B cell (primary cell): ENCODE measurements around the gene LMNB1. TPM values are rescaled to one million over a fixed set of nuclear protein-coding genes. Genes with fewer than 3 reads are reported as not detected.

Source experiments
- ATAC-seq: fragments of 200-7000 bp; cut with Tn5 transposase; one replicate; pipeline ENCODE4 v1.10.0; 2021; ENCODE audit warnings: low read depth, mild to moderate bottlenecking, moderate number of reproducible peaks, moderate library complexity
- CTCF ChIA-PET: fragments of 350-600 bp; sonication (Branson Sonifier 250); formaldehyde crosslinking; loops from one replicate; lab custom pipeline; 2021; ENCODE audit warnings: antibody characterized with exemption, inconsistent platforms; lab: Charles Lee
- POLR2A ChIA-PET: fragments of 350-600 bp; sonication (Branson Sonifier 250); formaldehyde crosslinking; loops from one replicate; lab custom pipeline; 2021; ENCODE audit warnings: antibody characterized with exemption; lab: Charles Lee
- DNase-seq: peaks from one replicate; pipeline ENCODE4 v3.0.0; 2013
- H2AFZ ChIP-seq: 2 replicates; pipeline ENCODE4 v1.6.1; 2012; ENCODE audit warnings: mild to moderate bottlenecking, low read depth, low read length; ENCODE audit not compliant: insufficient read depth, poor library complexity, severe bottlenecking
- H3K27ac ChIP-seq, 2 donors: 1 replicate in 1 of 2; 2 replicates in 1 of 2; pipeline ENCODE4 v1.5.1; 2012 to 2013; ENCODE audit warnings: low read length in 2 of 2, mild to moderate bottlenecking in 2 of 2, moderate library complexity in 1 of 2
- H3K27me3 ChIP-seq, 4 experiments: fragments of 200-600 bp in 1 of 4; sonication (generic) in 1 of 4; replicated peaks in 1 of 4; 1 replicate in 2 of 4; 2 replicates in 2 of 4; pipeline versions ENCODE4 v1.6.1 to v1.7.0; 2013 to 2016; ENCODE audit warnings: low read length in 3 of 4, mild to moderate bottlenecking in 2 of 4, mixed read lengths in 1 of 4, moderate library complexity in 1 of 4; ENCODE audit not compliant: insufficient read depth in 4 of 4, control insufficient read depth in 3 of 4; ENCODE audit errors: control extremely low read depth in 1 of 4
- H3K36me3 ChIP-seq, 2 experiments: replicated peaks in 1 of 2; 1 replicate in 1 of 2; 2 replicates in 1 of 2; pipeline versions ENCODE4 v1.6.1 to v1.7.1; 2013; ENCODE audit warnings: low read length in 1 of 2; ENCODE audit not compliant: insufficient read depth in 2 of 2, control insufficient read depth in 1 of 2; ENCODE audit errors: control extremely low read depth in 1 of 2, extremely low read depth in 1 of 2
- H3K4me1 ChIP-seq, 2 donors: fragments of 200-600 bp in 1 of 2; sonication (generic) in 1 of 2; 1 replicate in 1 of 2; 2 replicates in 1 of 2; pipeline versions ENCODE4 v1.5.1 to v1.6.1; 2013 to 2017; ENCODE audit warnings: low read length in 2 of 2; ENCODE audit not compliant: control insufficient read depth in 2 of 2, insufficient read depth in 2 of 2
- H3K4me2 ChIP-seq: replicated peaks from 2 replicates; pipeline ENCODE3; 2012; ENCODE audit warnings: mild to moderate bottlenecking, low read depth, low read length; ENCODE audit not compliant: poor library complexity, severe bottlenecking
- H3K4me3 ChIP-seq, 5 experiments: fragments of 200-600 bp in 1 of 5; sonication (generic) in 1 of 5; 1 replicate in 3 of 5; 2 replicates in 2 of 5; pipeline versions ENCODE4 v1.5.1 to v1.7.0; 2011 to 2016; ENCODE audit warnings: low read length in 4 of 5, mild to moderate bottlenecking in 4 of 5, low read depth in 2 of 5, control low read depth in 1 of 5, moderate library complexity in 1 of 5; ENCODE audit not compliant: insufficient read depth in 1 of 5; ENCODE audit errors: control extremely low read depth in 1 of 5, extremely low read depth in 1 of 5
- H3K79me2 ChIP-seq: fragments of 200-600 bp; sonication (generic); one replicate; pipeline ENCODE4 v1.6.0; 2016; ENCODE audit warnings: low read length; ENCODE audit not compliant: control insufficient read depth, insufficient read depth
- H3K9ac ChIP-seq: fragments of 200-600 bp; sonication (generic); 2 replicates; pipeline ENCODE4 v1.6.1; 2017; ENCODE audit warnings: mild to moderate bottlenecking, low read length, moderate library complexity
- H3K9me3 ChIP-seq, 3 donors: one replicate each; pipeline versions ENCODE4 v1.6.1 to v1.7.1; 2013; ENCODE audit warnings: low read length in 2 of 3; ENCODE audit not compliant: control insufficient read depth in 2 of 3, insufficient read depth in 1 of 3; ENCODE audit errors: control extremely low read depth in 1 of 3
- H4K20me1 ChIP-seq: 2 replicates; pipeline ENCODE4 v1.6.0; 2012; ENCODE audit warnings: mild to moderate bottlenecking, low read length; ENCODE audit not compliant: insufficient read depth, control insufficient read depth, poor library complexity, severe bottlenecking
- H3K27ac Mint-ChIP-seq: one replicate; pipeline ENCODE4 v1.8.0; 2021; ENCODE audit warnings: mixed read lengths
- H3K27me3 Mint-ChIP-seq: one replicate; pipeline ENCODE4 v1.8.0; 2021; ENCODE audit warnings: mixed read lengths
- H3K4me1 Mint-ChIP-seq: one replicate; pipeline ENCODE4 v1.8.0; 2021; ENCODE audit warnings: mixed read lengths
- H3K4me3 Mint-ChIP-seq: one replicate; pipeline ENCODE4 v1.8.0; 2021; ENCODE audit warnings: mixed read lengths
- H3K9me3 Mint-ChIP-seq: one replicate; pipeline ENCODE4 v1.8.0; 2022; ENCODE audit warnings: mixed read lengths; ENCODE audit not compliant: insufficient read depth
- CTCF ChIP-seq: fragments of 200-600 bp; IDR thresholded peaks from one replicate; pipeline ENCODE4 v1.8.0; 2022; ENCODE audit warnings: antibody characterized with exemption, mild to moderate bottlenecking
- EZH2 ChIP-seq: IDR thresholded peaks from 2 replicates; pipeline ENCODE4 v1.6.1; 2012; ENCODE audit warnings: borderline replicate concordance, low read depth, mild to moderate bottlenecking, moderate library complexity, low read length; ENCODE audit not compliant: insufficient read depth, poor library complexity, severe bottlenecking
- WGBS: methylation state at CpG from one replicate; pipeline ENCODE4 v1.1.5; 2013; ENCODE audit warnings: missing lambda C conversion rate; ENCODE audit not compliant: insufficient coverage; 5-methylcytosine and 5-hydroxymethylcytosine counted together
- intact Hi-C: fragments of 100-400 bp; cut with micrococcal nuclease; formaldehyde crosslinking; loops from one replicate; pipeline ENCODE4 v1.10.0; 2022
- polyA plus RNA-seq: library from polyadenylated mRNA; depleted of rRNA; stranded (reverse); fragments of >200 nt; gene quantifications from 2 replicates; pipeline ENCODE4 v1.2.3, GENCODE V29; 2012
- total RNA-seq, 2 donors: library from RNA; stranded (reverse); fragments of 120-200 nt in 1 of 2; gene quantifications; 1 replicate in 1 of 2; 2 replicates in 1 of 2; pipeline versions ENCODE4 v1.2.3 to v1.2.4, GENCODE V29; 2013 to 2022

LMNB1 gene
- total and polyA plus RNA-seq, 2 donors (not counting 1 experiment from before 2014, with no cell fraction given) = 10.5 to 25.1 TPM

GRCh38 chr5:126794157-126794828 is 17.4 kb downstream of the LMNB1 start:
- no peak overlapping the region for H3K27ac ChIP-seq
- Mint-ChIP-seq H3K27me3 (no peaks in the 10 kb centered on the region), H3K4me1 (peaks cover 31% of the 10 kb centered on the region), H3K4me3 (no peak overlapping the region), H3K9me3 (no peaks in the 10 kb centered on the region), H3K27ac (no peak overlapping the region)
- H4K20me1 ChIP-seq = no peaks in the 10 kb centered on the region
- no peak for ATAC-seq
- H3K4me2 ChIP-seq = no peak overlapping the region
- peaks cover 0 to 4% (median 0%) of the 10 kb centered on the region in 3 donors for H3K9me3 ChIP-seq
- H3K27me3 ChIP-seq = no peaks in the 10 kb centered on the region
- no peak overlapping the region for H3K9ac ChIP-seq
- TF ChIP-seq CTCF = no peak
- no peak for TF ChIP-seq EZH2
- CTCF ChIA-PET = interaction anchor here (0.8 to 6.4 kb wide), 4 partner anchors 10 to 119 kb away, joined by 3 to 25 read pairs (median 4); no protein-coding TSS in a partner anchor
- POLR2A ChIA-PET = interaction anchor here (0.7 kb wide), 1 partner anchor 14 kb away, joined by 3 read pairs; no protein-coding TSS in a partner anchor
- no peak overlapping the region for H2AFZ ChIP-seq
- DNase-seq = no peak
- peaks cover 100% of the 10 kb centered on the region for H3K79me2 ChIP-seq
- 79% methylated on average over 4 of the region's 6 CpGs for WGBS
- peaks cover 0 to 11% of the 10 kb centered on the region in 2 donors for H3K4me1 ChIP-seq
- intact Hi-C loops = no loop called here
- H3K4me3 ChIP-seq = no peak overlapping the region
- H3K36me3 ChIP-seq = no peaks in the 10 kb centered on the region

DNA sequence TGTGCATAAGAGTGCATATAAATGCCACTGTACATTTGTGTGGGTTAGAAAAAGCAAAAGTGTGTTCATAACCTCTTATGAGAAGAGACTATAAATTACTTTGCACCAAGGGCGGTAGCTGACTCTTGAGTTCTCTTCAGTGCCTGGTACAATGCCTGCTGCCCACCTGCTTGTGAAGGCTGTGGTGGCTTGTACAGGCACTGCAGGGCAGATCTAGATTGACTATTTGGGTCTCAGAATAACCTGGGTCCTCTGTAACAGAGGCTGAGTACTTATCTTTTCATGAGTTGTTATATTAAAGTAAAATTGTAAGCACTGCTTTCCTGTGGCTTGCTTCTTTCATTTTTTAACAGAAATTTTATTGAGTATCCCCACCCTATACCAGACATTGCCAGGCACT is 22.8 kb downstream of the LMNB1 start:
- Histone ChIP-seq H3K36me3 (no peaks in the 10 kb centered on the region), H3K4me1 (peaks cover 0 to 3% of the 10 kb centered on the region in 2 donors), H2AFZ (no peak overlapping the region), H3K27ac (no peak overlapping the region), H4K20me1 (peaks cover 5% of the 10 kb centered on the region), H3K9ac (no peak overlapping the region), H3K4me2 (no peak overlapping the region), H3K79me2 (peaks cover 94% of the 10 kb centered on the region), H3K4me3 (no peak overlapping the region), H3K9me3 (peaks cover 0 to 4% (median 0%) of the 10 kb centered on the region in 3 donors), H3K27me3 (no peaks in the 10 kb centered on the region)
- CTCF ChIA-PET = interaction anchor here (6.4 to 8.2 kb wide), 2 partner anchors 20 to 122 kb away, joined by 25 to 91 read pairs; no protein-coding TSS in a partner anchor
- ATAC-seq (no peak), DNase-seq (no peak)
- TF ChIP-seq CTCF = no peak
- no peak for TF ChIP-seq EZH2
- Mint-ChIP-seq H3K4me1 (peaks cover 29% of the 10 kb centered on the region), H3K27me3 (no peaks in the 10 kb centered on the region), H3K4me3 (no peak overlapping the region), H3K27ac (no peak overlapping the region), H3K9me3 (no peaks in the 10 kb centered on the region)
- WGBS = 40% methylated on average over 1 of the region's 1 CpG
- POLR2A ChIA-PET = interaction anchor here (0.7 kb wide), 1 partner anchor 8 kb away, joined by 5 read pairs; no protein-coding TSS in a partner anchor
- intact Hi-C loops = loop anchor here (5.0 to 10.0 kb wide), 2 partner anchors 462 to 515 kb away; no protein-coding TSS in a partner anchor
